ENCODE results near the gene ALLC.

Gene ALLC

GRCh38 chr2:3641841-3642421 lies 16.1 kb upstream of the ALLC start:
- DNase-seq, result no peak

DNA sequence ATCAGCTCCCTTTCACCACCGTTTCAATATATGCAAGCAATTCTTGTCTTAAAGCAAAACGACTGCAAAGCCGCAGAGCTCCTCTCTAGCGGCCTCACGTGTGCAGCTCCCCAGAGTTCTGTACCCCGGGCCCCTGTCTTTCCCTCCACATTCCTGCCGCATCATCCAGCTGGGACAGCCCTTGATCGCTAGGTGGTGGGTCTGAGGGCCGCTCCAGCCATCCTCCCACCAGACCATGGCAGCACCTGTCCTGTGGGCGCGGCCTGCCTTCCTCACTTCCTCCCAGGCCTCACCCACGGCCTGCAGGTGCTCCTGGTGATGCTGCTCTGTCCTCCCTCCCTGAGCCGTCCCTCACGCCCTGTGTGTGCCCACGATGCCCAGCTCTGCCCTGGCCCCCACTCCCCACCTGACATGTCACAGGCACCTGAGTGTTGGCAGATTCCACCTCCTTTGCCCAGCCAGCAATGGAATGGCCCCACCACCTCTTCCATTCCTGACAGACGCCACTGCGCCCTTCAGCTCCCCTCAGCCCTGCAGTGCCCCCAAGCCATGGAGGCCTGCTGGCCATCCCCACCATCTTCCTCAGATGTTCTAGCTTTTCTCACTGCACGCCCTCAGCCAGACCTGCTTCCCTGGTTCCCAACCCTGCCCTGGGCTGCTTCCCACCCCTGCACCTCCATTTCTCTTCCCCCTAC lies 15.3 kb upstream of the ALLC start:
- no peak for DNase-seq

- DNase-seq, result no peak
Observed at GRCh38 chr2:3643371-3644245, 14.4 kb upstream of the ALLC start.

DNA sequence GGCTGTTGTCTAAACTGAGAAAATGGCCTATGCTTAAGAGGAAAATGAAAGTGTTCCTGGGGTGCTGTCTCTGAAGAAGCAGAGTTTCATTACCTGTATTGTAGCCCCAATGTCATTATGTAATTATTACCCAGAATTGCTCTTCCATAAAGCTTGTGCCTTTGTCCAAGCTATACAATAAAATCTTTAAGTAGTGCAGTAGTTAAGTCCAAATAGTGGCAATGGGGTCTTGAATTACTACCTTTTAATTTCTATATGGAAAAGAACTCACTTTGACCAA lies 13.8 kb upstream of the ALLC start:
- no peak for DNase-seq

DNA sequence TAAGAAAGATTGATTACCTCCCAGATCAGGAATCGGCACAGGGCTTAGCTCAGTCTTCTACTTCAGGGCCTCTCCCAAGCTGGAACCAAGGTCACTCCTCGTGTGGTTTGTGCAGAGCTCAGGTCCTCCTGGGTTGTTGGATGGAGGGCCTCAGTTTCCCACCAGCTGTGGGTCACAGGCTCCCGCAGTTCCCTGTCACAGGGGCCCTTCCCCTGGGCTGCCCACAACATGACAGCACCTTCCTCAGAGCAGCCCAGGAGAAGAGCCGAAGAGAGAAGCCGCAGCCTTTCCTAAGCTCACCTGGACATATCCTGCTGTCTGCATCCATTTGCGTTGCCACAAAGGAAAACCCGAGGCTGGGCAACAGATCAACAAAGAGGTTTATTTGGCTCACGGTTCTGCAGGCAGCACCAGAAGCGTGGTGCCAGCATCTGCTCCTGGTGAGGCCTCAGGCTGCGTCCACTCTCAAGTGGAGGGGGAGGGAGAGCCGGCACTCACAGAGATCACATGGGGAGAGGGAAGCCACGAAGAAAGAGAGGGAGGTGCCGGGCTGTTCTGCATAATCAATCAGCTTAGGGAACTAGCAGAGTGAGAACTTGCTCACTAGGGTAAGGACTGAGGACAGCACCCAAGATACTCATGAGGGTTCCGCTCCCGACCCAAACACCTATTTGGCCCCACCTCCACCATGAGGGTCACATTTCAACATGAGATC lies 13.0 kb upstream of the ALLC start:
- DNase-seq, result no peak

DNA sequence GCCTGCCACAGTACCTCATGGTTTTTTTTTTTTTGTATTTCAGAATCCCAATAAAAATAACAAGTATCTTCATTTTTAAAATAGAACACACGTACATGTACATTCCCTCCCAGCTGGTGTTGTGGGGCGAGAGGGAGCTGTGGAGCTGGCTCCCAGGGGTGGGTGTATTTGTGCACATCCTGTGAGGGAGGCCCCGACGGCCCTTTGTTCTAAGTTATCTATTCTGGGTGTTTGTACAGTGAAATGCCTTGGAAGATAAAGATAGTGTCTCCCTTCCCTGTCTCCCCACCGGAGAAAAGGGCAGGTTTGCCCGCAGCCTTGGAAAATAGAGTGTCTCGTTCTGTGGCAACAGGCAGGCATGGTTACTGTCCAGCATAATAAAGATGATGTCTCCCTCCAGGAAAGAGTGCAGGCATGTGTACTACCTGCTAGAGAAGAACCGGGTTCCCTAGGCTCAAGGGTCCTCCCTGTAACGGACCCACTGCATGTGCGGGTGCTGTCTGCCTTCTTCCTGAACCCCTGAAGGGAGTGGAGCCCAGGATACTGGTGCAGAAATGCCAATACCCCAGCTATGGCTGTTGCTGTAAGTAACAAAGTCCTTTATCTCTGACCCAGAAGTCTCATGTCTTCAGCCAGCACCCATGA lies 12.1 kb upstream of the ALLC start:
- DNase-seq, result no peak

GRCh38 chr2:3646446-3646845 lies 11.6 kb upstream of the ALLC start:
- no peak for DNase-seq

DNA sequence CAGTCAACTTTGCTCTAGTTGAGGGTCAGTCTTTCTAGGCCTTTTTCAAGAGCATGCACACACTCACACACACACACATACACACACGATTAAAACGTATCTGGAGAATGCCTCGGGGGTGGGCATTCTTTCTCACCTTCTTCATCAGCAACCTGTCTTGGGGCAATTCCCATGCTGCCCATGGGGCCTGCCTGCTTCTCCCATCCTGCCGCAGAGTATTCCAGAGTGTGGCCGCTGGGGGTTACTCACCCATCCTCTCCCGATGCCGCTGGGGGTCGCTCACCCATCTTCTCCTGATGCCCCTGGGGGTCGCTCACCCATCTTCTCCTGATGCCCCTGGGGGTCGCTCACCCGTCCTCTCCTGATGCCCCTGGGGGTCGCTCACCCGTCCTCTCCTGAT lies 10.8 kb upstream of the ALLC start:
- no peak for DNase-seq

DNA sequence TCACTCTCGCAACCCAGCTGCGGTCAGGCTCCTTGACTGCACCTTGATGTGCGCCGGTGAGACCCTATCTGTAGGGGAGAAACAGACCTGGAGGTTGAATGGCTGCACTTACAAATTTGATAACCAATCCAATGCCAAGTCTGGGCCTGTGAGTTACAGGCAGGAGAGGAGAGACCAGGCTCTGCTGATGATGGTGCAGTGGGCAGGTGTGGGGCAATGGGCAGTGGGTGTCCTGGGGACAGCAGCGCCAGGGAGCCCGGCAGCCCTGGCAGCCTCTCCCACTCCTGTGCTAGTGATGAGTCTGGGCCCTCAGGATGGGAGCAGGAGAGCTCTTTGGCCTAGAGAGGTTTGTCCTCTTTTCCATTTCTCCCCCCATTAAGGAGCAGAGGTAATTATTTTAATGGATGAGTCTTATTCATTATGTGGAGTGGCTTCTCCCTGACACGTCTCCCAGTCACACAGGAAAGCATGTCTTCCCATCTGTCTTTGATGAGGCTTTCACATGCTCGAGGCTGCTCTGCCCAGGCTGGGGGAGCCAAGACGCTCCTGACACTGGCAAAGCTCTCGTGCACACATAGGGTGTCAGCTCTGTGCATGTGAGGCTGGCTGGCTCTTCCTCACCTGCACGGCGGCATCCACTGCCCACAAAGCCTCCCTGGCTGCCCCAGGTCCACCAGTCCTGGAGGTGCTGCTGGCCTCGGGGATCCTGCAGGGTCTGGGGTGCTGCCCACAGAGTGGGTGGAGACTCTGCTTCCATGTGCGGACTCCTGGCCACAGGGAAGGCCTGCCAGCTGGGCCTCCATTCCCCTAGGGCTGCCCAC lies 10.0 kb upstream of the ALLC start:
- no peak for DNase-seq

- no peak for DNase-seq
Observed at GRCh38 chr2:3648652-3649177, 9.3 kb upstream of the ALLC start.

- DNase-seq, result no peak
Observed at GRCh38 chr2:3649581-3649980, 8.4 kb upstream of the ALLC start.

DNA sequence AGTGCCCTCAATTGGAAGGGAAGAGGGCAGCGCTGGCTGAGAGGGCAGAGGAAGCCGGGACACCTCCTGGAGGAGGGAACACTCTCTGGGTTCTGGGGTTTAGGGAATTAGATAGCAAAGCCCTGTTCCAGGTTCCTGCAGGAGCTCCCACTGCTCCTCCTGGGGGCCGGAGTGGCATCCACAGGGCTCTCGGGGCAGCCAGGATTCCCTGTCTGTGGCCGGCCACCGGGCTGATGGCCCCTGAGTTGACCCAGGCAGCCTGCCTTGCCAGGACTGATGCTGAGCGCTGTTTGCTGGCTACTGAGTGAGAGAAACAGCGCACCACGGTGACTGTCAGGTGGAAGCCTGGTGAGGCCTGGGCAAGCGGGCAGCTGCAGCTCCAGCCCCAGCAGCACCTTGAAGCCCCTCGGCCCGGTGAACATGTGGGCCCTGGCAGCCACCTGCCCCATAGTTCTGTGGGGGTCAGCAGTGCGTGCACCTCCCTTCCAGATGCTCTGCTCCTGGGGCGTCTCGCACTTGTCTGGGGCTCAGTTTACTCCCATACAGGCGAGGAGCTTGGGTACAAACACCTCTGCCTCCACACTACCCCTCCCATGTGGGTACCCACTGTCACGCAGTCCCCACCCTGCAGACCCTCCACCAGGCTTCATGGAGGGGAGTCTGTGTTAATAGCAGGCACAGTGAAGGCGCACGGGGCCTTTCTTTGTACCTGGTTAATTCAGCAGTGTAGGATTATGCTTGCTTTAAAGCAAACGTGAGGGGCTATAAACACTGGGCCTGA lies 7.7 kb upstream of the ALLC start:
- DNase-seq, result no peak

- DNase-seq, result peak; percentile 91
Observed at GRCh38 chr2:3651691-3652648, 6.0 kb upstream of the ALLC start.

- DNase-seq, result no peak
Observed at GRCh38 chr2:3652896-3653625, 4.9 kb upstream of the ALLC start.

DNA sequence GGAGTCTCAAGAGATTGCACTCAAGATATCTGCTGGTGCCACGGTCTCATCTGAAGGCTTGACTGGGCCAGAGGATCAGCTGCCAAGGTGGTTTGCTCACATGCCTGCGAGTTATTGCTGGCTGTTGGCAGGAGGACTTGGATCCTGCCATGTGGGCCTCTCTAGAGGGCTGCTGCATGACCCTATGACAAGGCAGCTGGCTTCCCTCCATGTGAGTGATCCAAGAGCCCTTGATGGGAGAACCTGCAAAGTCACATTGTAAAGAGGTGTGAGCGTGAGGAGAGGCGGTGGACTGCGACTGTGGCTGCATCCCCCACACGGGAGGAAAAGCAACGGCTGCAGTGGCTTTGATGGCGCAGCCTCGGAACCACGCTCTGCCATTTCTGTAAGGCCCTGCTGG lies 4.0 kb upstream of the ALLC start:
- DNase-seq, result no peak

- DNase-seq, result no peak
Observed at GRCh38 chr2:3654531-3655225, 3.3 kb upstream of the ALLC start.

DNA sequence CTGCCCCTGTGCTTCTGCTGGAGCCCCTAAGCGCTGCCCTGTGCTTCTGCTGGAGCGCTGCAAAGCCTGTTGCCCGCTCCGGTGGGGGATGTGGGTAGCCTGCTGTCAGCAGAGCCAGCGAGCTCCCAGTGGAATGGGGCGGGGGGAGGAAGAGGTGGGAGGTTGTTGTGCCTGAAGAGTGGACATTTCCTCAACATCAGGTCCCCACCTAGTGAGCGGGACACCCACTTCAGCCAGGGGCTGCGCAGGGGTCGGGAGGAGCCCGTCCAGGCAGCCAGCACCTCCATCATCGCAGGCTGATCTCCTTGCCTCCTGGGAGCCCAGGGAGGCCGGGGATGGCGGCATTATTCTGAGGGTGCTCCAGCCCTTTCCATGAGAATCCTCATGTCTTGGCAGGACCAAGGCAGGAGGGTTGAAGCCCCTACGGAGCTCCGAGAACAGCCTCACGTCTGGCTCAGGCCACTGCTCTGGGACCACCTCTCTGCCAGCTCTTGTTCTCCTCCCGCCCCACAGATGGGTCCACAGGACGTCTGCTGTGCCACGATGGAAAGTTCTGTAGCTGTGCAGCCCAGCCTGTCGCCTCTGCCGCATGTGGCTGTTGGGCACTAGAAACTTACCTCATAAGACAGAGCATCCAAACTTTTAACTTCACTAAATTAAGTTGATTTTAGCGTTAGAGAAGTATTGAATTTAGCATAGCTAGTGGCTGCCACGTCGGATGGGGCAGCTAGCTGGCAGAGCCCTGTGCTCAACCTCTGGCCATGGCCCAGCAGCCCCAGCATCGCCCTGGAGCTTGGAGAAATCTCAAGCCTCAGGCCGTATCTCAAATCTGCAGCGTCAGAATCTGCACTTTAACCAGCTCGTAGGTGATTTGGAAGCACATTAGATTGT lies 1.9 kb upstream of the ALLC start:
- no peak for DNase-seq

All from NCI-H1092 (cell line).